ENCODE data around the gene KMO. TPM values are rescaled to one million over a fixed set of nuclear protein-coding genes. Genes with fewer than 3 reads are reported as not detected.

Gene KMO
- total and polyA plus RNA-seq, 2 of the 4 experiments (the other 2 are of a cell fraction) = not detected

- dilution Hi-C loops (cut with HindIII; ENCODE audit: low sequenced_read_pairs, unreplicated experiment) = no loop called here
- H3K23ac ChIP-seq (ENCODE audit: low read depth, low read length) = no peak overlapping the region
- BruUV-seq (replicated peaks) = no TSS peak
Measured at GRCh38 chr1:241645199-241645598, 113.0 kb downstream of the KMO start.

More at GRCh38 chr1:241645199-241645598, 113.0 kb downstream of the KMO start:
- Histone ChIP-seq H3K27me3 (ENCODE audit: control insufficient read depth, insufficient read depth, low read length) (no peaks in the 10 kb centered on the region), H2AK5ac (ENCODE audit: low read depth, low read length) (no peak overlapping the region), H4K20me1 (ENCODE audit: insufficient read depth, low read length) (no peaks in the 10 kb centered on the region), H4K91ac (ENCODE audit: insufficient read depth, low read depth, low read length) (no peak overlapping the region), H2AFZ (replicated peaks; ENCODE audit: low read length, poor library complexity) (no peak overlapping the region), H3K4ac (ENCODE audit: low read depth, low read length) (no peak overlapping the region), H3K4me1 (ENCODE audit: control insufficient read depth, insufficient read depth, low read length) (0 out of 2 replicates have a peak, but pooled peaks cover 2% of the 10 kb centered on the region), H3K27ac (ENCODE audit: insufficient read depth, low read length) (no peak overlapping the region), H2BK20ac (ENCODE audit: low read depth, low read length) (no peak overlapping the region), H3K9ac (ENCODE audit: low read depth, low read length) (no peak overlapping the region), H3K14ac (replicated peaks; ENCODE audit: low read depth, low read length) (no peak overlapping the region), H3K4me3 (ENCODE audit: insufficient read depth, low read depth, low read length) (no peak overlapping the region), H3K18ac (ENCODE audit: low read depth, low read length) (no peak overlapping the region), H4K8ac (ENCODE audit: low read depth in 2 of 2, low read length in 2 of 2) (no peak overlapping the region), H2BK15ac (ENCODE audit: low read depth, low read length) (no peak overlapping the region), H2BK5ac (ENCODE audit: low read depth, low read length, poor library complexity, severe bottlenecking) (no peak overlapping the region), H3K4me2 (ENCODE audit: low read depth, low read length) (no peak overlapping the region), H3K56ac (ENCODE audit: extremely low read depth, insufficient read depth, low read length) (no peak overlapping the region), H2BK120ac (ENCODE audit: low read depth, low read length) (no peak overlapping the region), H2AK9ac (replicated peaks; ENCODE audit: low read depth, low read length, poor library complexity) (no peak overlapping the region), H3K9me3 (ENCODE audit: control insufficient read depth, insufficient read depth, low read length) (no peaks in the 10 kb centered on the region; the same call in 1 of the 2 replicates), H3K36me3 (ENCODE audit: control insufficient read depth, insufficient read depth, low read length) (no peaks in the 10 kb centered on the region), H3K79me1 (ENCODE audit: low read depth in 1 of 2, low read length in 2 of 2) (no peaks in the 10 kb centered on the region), H3K9me1 (ENCODE audit: insufficient read depth, low read length) (peaks cover 6% of the 10 kb centered on the region; the same call in 1 of the 2 replicates), H4K5ac (ENCODE audit: low read depth, low read length) (no peak overlapping the region)
- POLR2A ChIA-PET (ENCODE audit: unreplicated experiment) = interaction anchor here (0.7 kb wide), 1 partner anchor 23 kb away, joined by 6 read pairs; no protein-coding TSS in a partner anchor
- intact Hi-C loops (cut with micrococcal nuclease) = no loop called here
- DNase-seq (no peak), ATAC-seq (ENCODE audit: low read depth) (no peak)
- CTCF ChIA-PET = no interaction called here
- no CpG with 5 or more reads among the region's 4 CpGs for WGBS, 2 experiments (ENCODE audit: extremely low coverage in 2 of 2, insufficient read length in 1 of 2)
- TF ChIP-seq, protein P1, sequence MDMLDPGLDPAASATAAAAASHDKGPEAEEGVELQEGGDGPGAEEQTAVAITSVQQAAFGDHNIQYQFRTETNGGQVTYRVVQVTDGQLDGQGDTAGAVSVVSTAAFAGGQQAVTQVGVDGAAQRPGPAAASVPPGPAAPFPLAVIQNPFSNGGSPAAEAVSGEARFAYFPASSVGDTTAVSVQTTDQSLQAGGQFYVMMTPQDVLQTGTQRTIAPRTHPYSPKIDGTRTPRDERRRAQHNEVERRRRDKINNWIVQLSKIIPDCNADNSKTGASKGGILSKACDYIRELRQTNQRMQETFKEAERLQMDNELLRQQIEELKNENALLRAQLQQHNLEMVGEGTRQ (IDR thresholded peaks at IDR 0.05; ENCODE audit: low read depth, low read length) = no peak
- TF ChIP-seq RCOR1 (IDR thresholded peaks at IDR 0.05; ENCODE audit: insufficient replicate concordance, low read length) = no peak
- no peak for TF ChIP-seq MAFK (IDR thresholded peaks at IDR 0.05; ENCODE audit: low read depth, low read length)
- no peak for TF ChIP-seq MXI1 (IDR thresholded peaks at IDR 0.05; ENCODE audit: borderline replicate concordance, low read depth, low read length)
- TF ChIP-seq BHLHE40 (IDR thresholded peaks at IDR 0.05; ENCODE audit: low read depth, low read length) = no peak
- TF ChIP-seq SMC3 (IDR thresholded peaks at IDR 0.05; ENCODE audit: low read depth, low read length) = no peak
- TF ChIP-seq ELK1 (IDR thresholded peaks at IDR 0.05; ENCODE audit: borderline replicate concordance, low read depth, low read length) = no peak
- TF ChIP-seq CHD1 (IDR thresholded peaks at IDR 0.05; ENCODE audit: low read depth, low read length) = no peak
- no peak for TF ChIP-seq NFE2L2 (IDR thresholded peaks at IDR 0.05; ENCODE audit: low read depth, low read length)
- no peak for TF ChIP-seq FOS (IDR thresholded peaks at IDR 0.05; ENCODE audit: low read depth, low read length)
- TF ChIP-seq CEBPB (IDR thresholded peaks at IDR 0.05; ENCODE audit: low read depth, low read length) = no peak
- TF ChIP-seq POLR2A (IDR thresholded peaks at IDR 0.05; ENCODE audit: low read depth, low read length) = no peak
- TF ChIP-seq RAD21 (IDR thresholded peaks at IDR 0.05; ENCODE audit: low read length) = no peak
- TF ChIP-seq MAZ (IDR thresholded peaks at IDR 0.05; ENCODE audit: borderline replicate concordance, low read depth, low read length) = no peak
- TF ChIP-seq, protein P2, sequence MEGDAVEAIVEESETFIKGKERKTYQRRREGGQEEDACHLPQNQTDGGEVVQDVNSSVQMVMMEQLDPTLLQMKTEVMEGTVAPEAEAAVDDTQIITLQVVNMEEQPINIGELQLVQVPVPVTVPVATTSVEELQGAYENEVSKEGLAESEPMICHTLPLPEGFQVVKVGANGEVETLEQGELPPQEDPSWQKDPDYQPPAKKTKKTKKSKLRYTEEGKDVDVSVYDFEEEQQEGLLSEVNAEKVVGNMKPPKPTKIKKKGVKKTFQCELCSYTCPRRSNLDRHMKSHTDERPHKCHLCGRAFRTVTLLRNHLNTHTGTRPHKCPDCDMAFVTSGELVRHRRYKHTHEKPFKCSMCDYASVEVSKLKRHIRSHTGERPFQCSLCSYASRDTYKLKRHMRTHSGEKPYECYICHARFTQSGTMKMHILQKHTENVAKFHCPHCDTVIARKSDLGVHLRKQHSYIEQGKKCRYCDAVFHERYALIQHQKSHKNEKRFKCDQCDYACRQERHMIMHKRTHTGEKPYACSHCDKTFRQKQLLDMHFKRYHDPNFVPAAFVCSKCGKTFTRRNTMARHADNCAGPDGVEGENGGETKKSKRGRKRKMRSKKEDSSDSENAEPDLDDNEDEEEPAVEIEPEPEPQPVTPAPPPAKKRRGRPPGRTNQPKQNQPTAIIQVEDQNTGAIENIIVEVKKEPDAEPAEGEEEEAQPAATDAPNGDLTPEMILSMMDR (conservative IDR thresholded peaks at IDR 0.05; ENCODE audit: low read depth, low read length) = no peak
- TF ChIP-seq RFX5 (IDR thresholded peaks at IDR 0.05; ENCODE audit: low read depth, low read length) = no peak
- in situ Hi-C loops (cut with MboI; ENCODE audit: low sequenced_read_pairs) = no loop called here

Measured in IMR-90 (cell line).